SK-N-MC (cell line): ENCODE measurements around the gene C11orf54.

Experiments
- EZH2 ChIP-seq: fragments of 200-600 bp; sonication (generic); IDR thresholded peaks from one replicate; pipeline ENCODE4 v1.6.1; 2017; ENCODE audit warnings: antibody characterized with exemption
- FOXP2 ChIP-seq: optimal IDR thresholded peaks from 2 replicates; pipeline ENCODE3; 2011; ENCODE audit warnings: mild to moderate bottlenecking, moderate library complexity; ENCODE audit not compliant: insufficient read depth; ENCODE audit errors: extremely low read length, control extremely low read depth
- POLR2AphosphoS5 ChIP-seq: IDR thresholded peaks from 2 replicates; pipeline ENCODE4 v1.6.1; 2012; ENCODE audit warnings: mild to moderate bottlenecking, low read depth, low read length, borderline replicate concordance

GRCh38 chr11:93744669-93745004 lies 3.2 kb downstream of the C11orf54 start:
- TF ChIP-seq EZH2 (no peak), POLR2AphosphoS5 (no peak), FOXP2 (no peak)
